Measurements from ENCODE around the gene BOLL. TPM values are rescaled to one million over a fixed set of nuclear protein-coding genes. Genes with fewer than 3 reads are reported as not detected.
"Not testable (repeated sequence)": the region's sequence is repeated elsewhere in the genome, so short reads cannot be mapped to it uniquely, and the experiment has no call there.

The BOLL gene
- total RNA-seq, 1 donor from 2014 or later: not detected

- H3K36me3 ChIP-seq (ENCODE audit: control insufficient read depth, insufficient read depth, low read length); H3K4me3 ChIP-seq (ENCODE audit: low read depth, low read length): not testable (repeated sequence)
Observed at GRCh38 chr2:197695206-197695605, 89.9 kb downstream of the BOLL start.

GRCh38 chr2:197677483-197677882 lies 107.6 kb downstream of the BOLL start:
- Histone ChIP-seq H3K27me3 (ENCODE audit: control insufficient read depth, insufficient read depth, low read length) (no peaks in the 10 kb centered on the region), H3K4me3 (ENCODE audit: low read depth, low read length) (no peak overlapping the region), H3K36me3 (ENCODE audit: control insufficient read depth, insufficient read depth, low read length) (no peaks in the 10 kb centered on the region)
- DNase-seq (ENCODE audit: low read depth): no peak
- TF ChIP-seq CTCF (IDR thresholded peaks at IDR 0.05; ENCODE audit: insufficient read depth, low read length, poor library complexity, severe bottlenecking): no peak

More at GRCh38 chr2:197695206-197695605, 89.9 kb downstream of the BOLL start:
- H3K27me3 ChIP-seq (ENCODE audit: control insufficient read depth, insufficient read depth, low read length); DNase-seq (ENCODE audit: low read depth): not testable (repeated sequence)

- no peaks in the 10 kb centered on the region for H3K27me3 ChIP-seq (ENCODE audit: control insufficient read depth, insufficient read depth, low read length)
- TF ChIP-seq CTCF (IDR thresholded peaks at IDR 0.05; ENCODE audit: insufficient read depth, low read length, poor library complexity, severe bottlenecking): no peak
- DNase-seq (ENCODE audit: low read depth): no peak
Observed at GRCh38 chr2:197677056-197677455, 108.1 kb downstream of the BOLL start.

More at GRCh38 chr2:197677056-197677455, 108.1 kb downstream of the BOLL start:
- Histone ChIP-seq H3K4me3 (ENCODE audit: low read depth, low read length) (no peak overlapping the region), H3K36me3 (ENCODE audit: control insufficient read depth, insufficient read depth, low read length) (no peaks in the 10 kb centered on the region)

Other genes starting within 250 kb of the BOLL start
- gene RFTN2, start 109.7 kb downstream of the BOLL start, total RNA-seq: under 0.01 and 0.07 TPM in 2 replicates
- 11.9 and 14.0 TPM in 2 replicates for gene MARS2, start 80.0 kb downstream of the BOLL start, total RNA-seq
- gene PLCL1, start 19.3 kb upstream of the BOLL start, total RNA-seq: 0.08 and 0.14 TPM in 2 replicates

Data from kidney epithelial cell (primary cell).